Measurements from ENCODE around the gene NPVF. TPM values are rescaled to one million over a fixed set of nuclear protein-coding genes. Genes with fewer than 3 reads are reported as not detected.

The NPVF gene
- total RNA-seq, 1 donor from 2014 or later, result not detected

DNA sequence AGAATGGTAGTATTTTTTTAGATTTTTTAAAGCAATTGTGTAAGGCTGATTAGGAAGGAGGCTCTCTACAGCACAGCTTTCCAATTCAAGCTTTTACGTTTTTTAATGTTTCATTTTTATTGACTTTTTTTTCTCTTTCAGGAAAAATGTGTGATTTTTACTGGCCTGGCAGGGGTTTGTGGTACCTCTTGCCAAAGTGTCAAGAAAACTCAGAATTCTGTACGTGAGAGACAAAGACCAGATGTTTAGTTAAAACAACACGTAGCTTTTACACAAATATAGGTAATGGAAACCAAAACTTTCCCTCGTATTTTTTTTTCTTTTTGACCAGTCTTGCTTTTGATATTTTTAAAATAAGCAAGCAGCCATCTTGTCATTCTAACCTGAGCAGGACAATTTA, 6.0 kb upstream of the NPVF start:
- no peak for DNase-seq (ENCODE audit: low spot score)

DNA sequence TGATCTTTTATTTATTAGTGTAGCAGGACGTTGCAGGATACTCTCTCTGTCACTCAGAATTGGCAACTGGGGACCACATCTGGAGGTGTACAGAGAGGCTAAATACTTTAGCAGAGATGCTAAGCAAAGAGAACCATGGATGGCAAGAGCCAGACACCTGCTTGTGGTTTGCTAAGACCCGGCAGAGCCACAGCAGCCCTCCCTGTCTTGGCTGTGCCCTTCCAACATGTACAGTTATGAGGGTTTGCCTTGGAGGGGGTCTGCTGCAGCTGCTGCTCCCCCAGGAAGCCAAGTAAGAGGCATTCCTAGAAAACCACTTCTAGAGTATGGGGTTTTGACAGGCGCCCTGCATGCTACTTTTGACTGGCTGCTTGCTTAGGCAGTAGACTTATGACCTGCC, 5.1 kb downstream of the NPVF start:
- no peak for DNase-seq (ENCODE audit: low spot score)

DNA sequence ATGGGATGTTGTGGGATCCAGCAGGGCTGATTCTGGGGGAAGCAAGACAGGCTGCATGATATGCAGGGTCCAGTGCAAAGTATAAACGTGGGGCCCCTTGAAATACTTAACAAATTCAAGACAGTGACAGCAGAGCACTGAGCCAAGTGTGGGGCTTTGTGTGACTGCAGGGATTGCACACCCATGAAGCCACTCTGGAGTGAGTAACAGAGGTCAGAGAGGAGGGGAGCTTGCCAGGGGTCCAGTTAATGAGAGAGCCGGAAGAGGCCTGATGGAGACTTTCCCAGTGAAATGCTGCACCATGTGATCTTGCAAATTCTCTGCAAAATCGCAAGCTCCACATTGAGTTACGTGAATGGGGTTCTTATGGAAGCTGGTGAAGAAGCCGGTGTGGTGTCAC, 5.6 kb downstream of the NPVF start:
- DNase-seq (ENCODE audit: low spot score), result no peak

DNA sequence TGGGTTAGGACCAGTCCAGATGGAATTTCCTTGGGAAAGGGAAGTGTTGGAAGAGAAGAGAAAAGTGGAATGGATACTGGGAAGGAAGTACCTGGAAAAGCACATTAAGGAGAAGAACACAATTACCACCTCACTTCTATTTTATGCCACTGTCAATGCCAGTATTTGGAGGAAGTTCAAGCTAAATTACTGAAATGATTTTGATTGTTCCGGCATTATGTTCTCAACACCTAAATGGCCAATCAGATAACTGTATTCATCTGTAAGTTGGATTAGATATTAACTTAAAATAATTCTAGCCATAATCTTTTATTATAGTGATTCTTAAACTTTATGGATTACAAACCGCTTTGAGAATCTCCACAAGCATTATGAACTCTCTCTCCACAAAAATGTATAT, 7.3 kb downstream of the NPVF start:
- no peak for DNase-seq (ENCODE audit: low spot score)

DNA sequence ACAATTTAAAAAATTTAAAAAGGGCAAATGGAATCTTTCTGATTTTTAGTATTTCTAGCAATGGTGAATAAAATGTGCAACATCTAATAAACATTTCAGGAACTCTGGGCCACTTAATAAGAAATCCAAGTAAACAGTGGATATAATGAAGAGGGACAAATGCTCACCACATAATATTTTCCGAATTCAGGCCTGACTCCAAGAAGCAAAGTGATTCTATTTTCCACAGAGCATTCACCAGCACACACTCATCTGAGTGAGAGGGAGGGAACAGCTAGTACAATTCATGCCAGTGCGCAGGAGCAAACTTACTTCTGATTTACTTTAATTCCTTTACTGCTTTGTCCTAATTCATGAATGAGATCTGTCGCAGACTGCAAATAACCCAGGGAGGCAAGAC, 10.1 kb downstream of the NPVF start:
- DNase-seq (ENCODE audit: low spot score), result no peak

DNA sequence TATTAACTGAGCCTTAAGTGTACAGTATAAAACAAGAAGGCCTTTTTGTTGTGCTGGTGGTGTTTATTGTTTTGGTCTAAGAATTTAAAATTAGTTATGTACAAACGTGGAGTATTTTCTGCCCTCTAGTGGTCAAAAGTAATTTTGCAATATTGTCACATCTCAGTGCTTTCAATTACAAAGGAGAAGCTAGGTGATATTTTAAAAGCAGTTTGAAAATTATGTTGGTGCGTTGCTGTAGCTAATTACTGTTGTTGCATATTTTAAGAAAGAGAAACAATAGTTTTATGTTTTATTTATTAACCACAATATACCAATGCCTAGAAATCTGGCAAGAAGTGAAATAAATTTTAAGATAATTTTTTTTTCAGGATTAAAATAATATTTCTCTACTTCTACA, 11.4 kb downstream of the NPVF start:
- DNase-seq (ENCODE audit: low spot score), result no peak

DNA sequence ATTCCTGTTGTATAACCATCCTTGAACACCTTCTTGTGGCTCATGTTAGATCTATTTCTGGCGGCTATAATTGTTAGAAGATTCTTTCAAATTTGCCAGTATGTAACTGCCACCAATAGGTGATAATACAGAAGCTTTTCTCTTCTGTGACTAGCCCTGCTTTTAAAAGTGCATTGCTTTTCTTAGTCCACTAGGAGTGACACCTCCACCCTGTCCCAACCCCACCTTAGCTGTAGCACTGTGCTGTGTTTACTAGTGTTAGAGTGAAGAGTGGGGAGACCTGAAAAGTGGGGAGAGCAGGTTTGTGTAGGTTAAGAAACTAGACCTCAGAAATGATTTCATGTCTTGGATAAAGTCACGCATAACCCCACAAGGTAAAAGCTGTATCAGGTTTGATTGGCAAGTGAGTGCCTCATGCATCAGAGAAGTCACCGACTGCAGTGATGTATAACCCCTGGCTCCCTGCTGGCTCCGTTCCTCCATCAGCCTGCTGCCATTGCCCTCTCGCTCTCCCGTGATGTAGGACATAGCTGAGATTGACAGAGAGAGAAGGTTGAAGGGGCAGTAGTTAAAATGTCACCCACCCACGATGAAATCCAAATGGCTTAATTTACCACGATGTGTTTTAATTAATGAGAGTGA, 12.5 kb downstream of the NPVF start:
- no peak for DNase-seq (ENCODE audit: low spot score)

DNA sequence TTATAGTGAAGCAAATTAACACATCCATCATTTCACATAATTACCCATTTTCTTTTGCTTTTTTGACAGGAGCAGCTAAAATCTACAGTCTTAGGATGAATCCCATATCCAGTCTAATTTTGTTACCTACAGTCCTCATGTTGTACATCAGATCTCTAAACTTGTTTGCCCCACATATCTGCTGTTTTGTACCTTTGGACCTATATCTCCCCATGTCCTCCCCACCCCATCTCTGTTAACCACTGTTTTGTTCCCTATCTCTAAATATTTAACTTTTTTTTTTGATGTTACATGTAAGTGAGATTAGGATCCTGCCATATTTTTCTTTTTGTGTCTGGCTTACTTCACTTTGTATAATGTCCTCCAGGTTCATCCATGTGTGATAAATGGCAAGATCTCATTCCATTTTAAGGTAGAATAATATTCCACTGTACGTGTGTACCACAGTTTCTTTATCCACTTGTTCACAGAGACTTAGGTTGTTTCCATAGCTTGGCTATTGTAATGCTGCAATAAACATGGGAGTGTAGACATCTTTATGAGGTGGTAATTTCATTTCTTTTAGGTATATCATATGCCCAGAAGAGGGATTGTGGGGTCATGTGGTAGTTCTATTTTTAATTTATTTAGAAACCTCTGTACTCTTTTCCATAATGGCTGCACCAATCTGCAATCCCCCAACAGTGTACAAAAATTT, 19.6 kb downstream of the NPVF start:
- no peak for DNase-seq (ENCODE audit: low spot score)

DNA sequence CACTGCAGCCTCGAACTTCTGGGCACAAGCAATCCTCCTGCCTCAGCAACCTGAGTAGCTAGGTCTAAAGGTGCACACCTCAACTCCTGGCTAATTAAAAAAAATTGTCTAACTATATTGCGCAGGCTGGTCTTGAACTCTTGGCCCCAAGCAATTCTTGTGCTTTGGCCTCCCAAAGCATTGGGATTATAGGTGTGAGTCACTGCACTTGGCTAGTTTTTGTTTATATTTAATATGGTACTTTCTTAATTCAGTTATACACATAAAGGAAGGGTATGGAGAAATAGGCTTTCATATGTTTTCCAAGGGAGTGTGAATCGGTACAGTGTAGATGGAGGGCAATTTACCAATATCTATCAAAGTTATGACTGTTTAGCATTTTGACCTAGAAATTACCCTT, 20.4 kb downstream of the NPVF start:
- no peak for DNase-seq (ENCODE audit: low spot score)

DNA sequence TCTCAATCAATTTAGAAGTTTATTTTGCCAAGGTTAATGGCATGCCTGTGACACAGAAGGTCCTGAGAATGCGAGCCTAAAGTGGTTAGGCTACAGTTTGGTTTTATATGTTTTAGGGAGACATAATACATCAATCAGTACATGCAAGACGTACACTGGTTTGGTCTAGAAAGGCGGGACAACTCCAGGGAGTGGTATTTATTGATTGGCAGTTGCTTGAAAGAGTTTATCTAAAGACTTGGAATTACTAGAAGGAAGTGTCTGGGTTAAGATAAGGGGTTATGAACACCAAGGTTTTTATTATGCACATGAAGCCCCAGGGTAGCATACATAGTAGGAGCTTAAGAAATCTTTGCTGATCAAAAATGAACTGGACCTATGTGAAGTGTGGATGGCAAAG, 21.5 kb downstream of the NPVF start:
- no peak for DNase-seq (ENCODE audit: low spot score)

DNA sequence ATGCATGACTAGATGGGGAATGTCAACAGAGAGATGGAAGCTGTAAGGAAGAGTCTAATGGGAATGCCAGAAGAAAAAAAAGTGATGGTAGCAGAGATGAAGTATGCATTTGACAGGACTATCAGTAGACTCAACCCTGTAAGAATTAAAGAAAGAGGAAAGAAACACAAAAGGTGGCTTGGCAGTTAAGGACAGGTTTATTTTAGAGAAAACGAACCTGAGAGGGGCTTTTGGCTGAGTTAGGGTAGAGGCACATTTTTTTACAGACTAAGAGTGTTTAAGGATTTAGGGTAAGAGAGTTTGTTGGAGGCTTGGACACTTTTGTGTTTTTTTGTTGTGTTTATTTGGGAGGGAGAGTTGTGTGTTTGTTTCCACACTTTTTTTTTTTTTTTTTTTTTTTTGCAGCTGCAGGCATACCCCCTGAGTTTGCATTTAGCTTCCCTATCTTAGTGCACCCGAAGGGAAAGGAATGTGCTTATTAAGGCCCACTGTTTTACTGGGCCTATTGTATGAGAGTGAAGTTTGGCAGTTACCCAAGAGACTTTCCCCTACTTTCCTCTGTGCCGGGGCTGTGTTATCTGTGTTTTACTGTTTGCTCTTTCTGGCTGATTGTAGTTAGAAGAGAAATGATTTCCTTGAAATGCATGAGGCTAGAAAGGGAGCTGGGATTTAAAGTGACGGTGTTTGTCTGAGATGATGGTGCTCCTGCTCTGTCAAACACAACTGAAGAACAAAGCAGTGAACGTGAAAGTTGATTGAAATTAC, 32.0 kb downstream of the NPVF start:
- DNase-seq (ENCODE audit: low spot score), result no peak

DNA sequence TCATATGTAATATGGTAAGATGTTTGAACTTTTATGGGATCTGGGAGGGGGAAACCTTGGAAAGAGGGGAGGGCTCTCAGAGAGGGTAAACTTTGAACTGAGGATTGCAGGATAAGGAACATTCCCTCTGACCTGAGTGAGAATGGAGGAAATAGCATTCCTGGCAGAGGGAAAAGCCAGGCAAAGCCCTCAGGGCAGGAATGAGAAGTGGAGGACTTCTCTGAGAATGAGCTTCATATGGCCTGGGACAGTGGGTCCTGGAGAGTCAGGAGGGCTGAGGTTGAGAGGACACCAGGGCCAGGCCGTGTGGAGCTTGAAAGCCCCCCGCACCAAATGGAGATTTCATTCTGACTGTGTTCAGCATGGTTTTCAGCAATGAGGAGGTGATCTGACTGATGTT, 34.2 kb downstream of the NPVF start:
- no peak for DNase-seq (ENCODE audit: low spot score)

DNA sequence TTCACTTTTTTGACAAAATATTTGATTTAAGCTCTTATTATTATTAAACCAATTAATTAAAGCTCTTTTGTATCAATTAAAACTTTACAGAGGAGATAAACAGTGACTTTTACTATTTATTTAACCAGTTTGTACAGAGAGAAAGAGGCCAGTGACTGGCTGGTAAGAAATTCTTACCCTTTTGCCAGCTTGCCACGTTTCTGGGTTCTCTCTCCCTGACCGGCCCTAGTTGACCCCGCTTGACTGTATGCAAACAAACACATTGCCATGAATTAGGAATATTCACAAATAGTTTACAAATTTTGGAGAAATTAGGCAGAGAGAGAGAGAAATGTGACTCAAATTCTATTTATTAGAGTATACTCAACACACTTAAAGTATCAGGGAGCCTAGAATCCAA, 36.2 kb downstream of the NPVF start:
- DNase-seq (ENCODE audit: low spot score), result no peak

DNA sequence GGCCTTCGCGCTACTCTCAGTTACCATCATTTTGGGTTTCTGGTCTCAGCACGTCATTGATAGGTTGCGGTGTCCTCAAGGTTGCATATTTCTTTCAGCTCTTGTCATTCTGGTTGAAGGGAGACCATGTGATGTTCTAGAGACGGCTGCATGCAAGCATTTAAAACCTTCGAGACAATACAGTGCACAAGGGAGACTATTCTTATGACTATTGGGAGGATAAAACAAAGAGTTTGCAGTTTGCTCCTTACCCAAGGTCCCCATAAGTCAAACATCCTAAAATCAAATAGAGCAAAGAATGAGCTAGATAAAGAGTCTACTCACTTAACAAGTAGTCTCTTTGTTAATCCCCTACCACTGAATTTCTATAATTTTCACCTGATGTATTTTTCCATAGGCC, 39.1 kb downstream of the NPVF start:
- DNase-seq (ENCODE audit: low spot score), result no peak

DNA sequence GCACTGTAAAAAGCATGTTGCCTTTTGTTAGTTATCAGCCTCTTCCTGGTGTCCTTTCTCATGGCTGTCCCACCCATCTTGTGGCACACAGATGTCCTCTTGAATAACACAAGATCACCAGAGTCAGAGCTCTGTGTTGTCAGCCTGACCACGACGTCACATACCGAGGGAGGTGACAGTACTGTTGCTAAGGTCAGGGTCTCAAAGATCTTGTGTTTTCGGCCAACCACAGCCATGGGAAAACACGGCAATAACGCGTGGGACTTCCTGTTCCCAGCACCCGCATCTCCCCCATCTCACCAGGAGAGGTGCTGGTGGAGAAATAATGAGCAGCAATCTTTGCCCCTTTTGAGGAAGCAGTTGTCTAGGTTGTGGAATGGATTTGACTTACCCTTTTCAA, 40.4 kb downstream of the NPVF start:
- no peak for DNase-seq (ENCODE audit: low spot score)

DNA sequence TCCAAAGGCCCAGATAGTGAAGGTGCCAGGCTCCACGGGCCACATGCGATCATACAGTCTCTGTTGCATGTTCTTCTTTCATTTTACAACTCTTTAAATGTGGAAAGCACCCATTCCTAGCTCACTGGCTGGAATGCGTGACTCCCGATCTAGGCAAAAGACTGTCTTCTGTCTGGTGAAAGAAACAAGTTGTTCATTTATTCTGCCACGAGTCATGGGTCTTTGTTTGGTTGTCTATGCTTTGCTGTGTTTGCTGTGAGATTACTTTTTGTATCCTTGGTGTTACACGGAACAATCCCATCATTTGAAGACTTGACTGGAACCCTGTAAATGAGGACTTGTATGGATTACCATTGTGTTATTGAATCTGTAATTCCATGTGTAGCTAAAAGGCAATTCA, 41.9 kb downstream of the NPVF start:
- DNase-seq (ENCODE audit: low spot score), result no peak

DNA sequence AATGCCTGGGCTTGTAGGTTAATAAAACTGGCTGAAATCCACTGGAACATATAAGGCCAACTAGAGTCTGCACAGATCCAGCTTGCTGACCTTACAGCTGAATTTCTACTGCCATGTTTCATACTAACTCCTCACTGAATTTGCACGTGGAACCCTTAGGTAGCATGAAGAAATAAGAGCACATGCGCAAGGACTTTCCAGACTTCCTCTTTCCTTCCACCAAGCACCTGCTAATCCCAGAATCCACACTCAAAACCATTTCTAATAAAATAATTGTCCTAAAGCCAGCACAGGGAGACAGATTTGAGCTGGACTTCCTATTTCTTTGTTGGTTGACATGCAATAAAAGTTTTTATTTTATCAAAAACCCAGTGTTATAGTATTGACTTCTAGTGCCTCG, 46.8 kb downstream of the NPVF start:
- no peak for DNase-seq (ENCODE audit: low spot score)

DNA sequence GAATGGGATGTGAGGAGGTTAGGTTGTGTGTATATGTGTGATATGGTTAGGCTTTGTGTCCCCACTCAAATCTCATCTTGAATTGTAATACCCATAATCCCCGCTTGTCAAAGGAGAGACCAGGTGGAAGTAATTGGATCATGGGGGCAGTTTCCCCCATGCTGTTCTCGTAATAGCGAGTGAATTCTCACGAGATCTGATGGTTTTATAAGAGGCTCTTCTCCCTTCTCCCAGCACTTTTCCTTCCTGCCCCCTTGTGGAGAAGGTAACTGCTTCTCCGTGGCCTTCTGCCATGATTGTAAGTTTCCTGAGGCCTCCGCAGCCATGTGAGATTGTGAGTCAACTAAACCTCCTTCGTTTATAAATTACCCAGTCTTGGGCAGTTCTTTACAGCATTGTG, 47.3 kb downstream of the NPVF start:
- DNase-seq (ENCODE audit: low spot score), result no peak

DNA sequence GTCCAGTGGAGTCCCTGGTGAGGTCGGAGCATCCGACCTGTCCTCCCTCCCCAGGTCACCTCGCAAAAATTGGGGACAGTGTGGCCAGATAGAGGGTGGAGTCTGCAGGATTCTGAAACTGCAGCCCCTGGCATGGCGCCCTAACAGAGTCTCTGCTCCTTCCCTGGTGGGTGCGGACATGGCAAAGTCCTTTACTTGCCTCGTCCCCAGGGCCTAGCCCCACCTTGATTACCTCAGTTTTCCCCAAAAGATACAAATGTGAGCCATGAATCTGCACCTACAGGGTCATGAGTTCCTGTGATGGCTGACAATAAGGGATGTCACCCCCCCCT, 47.7 kb downstream of the NPVF start:
- no peak for DNase-seq (ENCODE audit: low spot score)

DNA sequence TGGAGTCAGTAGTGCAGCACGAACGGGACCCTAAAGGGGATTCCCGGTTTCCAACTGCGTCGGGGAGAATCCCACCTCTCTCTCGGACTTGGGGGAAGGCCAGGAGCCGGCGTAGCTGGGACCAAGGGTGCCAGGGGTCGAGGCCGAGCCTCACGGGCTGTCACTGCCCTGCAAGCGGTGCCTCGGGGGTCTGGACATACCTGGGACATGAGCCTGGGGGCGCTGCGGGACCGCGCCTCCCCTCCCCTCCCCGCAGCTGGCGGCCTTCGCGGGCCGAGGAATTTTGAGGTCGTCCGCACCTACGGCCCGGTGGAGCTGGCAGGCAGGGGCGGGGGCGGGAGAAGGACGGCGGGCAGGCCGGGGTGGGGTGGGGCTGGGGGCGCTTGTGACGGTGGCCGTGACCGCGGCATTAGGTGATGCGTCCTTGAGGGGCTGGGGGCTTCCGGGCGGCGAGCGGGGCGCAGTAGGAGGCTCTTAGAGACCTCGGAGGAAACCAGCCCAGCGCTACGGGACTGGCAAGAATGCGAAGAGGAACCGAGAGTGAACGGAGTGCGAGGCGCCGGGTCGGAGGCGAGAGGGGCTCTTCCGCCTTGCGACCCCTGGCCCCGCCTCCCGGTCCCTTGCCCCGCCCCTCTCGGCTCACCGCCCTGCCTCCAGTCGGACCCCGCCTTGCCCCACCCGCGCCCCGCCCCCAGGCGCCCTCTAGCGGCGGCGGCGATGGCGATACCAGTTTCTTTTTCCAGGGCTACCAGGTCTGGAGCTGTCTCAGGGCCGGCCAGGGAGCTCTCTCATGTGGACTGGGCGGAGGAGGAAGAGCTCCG, 48.3 kb downstream of the NPVF start:
- peak; percentile 96 for DNase-seq (ENCODE audit: low spot score)

DNA sequence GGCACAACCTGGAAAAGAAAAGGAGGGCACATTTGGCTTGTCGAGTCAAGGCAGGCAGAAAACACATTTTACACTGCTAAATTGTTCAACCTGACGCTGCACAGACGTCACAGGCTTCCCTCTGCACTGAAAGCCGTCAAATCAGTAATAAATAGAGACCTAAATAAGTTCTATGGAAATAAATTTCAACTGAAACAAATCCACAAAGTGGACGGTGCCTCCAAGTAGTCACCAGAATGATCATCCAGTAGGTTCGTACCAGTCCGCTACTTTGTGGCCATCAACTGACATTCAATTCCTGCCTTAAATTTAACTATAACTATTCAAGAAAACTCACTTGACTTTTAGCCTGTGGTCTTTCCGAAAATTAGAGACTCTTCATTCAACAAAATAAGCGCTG, 49.0 kb downstream of the NPVF start:
- no peak for DNase-seq (ENCODE audit: low spot score)
